RWPE1 (cell line): ENCODE results near the gene FCN1.

ENCODE experiments used
- CTCF ChIA-PET: fragments of 350-600 bp; sonication (Branson Sonifier 250); formaldehyde crosslinking; extraction: SDS; loops from one replicate; lab custom pipeline; 2021; lab: Yijun Ruan, JAX
- POLR2A ChIA-PET: fragments of 400-600 bp; formaldehyde crosslinking; extraction: SDS; loops from one replicate; lab custom pipeline; 2020; ENCODE audit warnings: antibody characterized with exemption; ENCODE audit not compliant: low non-redundant PET; lab: Yijun Ruan, JAX
- DNase-seq: peaks from one replicate; pipeline ENCODE4 v3.0.0; 2012; ENCODE audit warnings: low spot score
- H3K27ac ChIP-seq: fragments of 450-650 bp; 2 replicates; pipeline ENCODE4 v1.5.1; 2017
- TF ChIP-seq, protein P1 (sequence below): fragments of 450-650 bp; conservative IDR thresholded peaks from 2 replicates; pipeline ENCODE4 v1.5.1; 2017; ENCODE audit warnings: low read depth, mild to moderate bottlenecking

FCN1 gene

GRCh38 chr9:134883040-134883782 lies 34.5 kb downstream of the FCN1 start:
- ChIA-PET POLR2A (interaction anchor here (0.7 kb wide), 1 partner anchor 1979 kb away, joined by 3 read pairs; no protein-coding TSS in a partner anchor), CTCF (interaction anchor here (0.6 kb wide), 1 partner anchor 123 kb away, joined by 5 read pairs; no protein-coding TSS in a partner anchor)
- TF ChIP-seq, protein P1, sequence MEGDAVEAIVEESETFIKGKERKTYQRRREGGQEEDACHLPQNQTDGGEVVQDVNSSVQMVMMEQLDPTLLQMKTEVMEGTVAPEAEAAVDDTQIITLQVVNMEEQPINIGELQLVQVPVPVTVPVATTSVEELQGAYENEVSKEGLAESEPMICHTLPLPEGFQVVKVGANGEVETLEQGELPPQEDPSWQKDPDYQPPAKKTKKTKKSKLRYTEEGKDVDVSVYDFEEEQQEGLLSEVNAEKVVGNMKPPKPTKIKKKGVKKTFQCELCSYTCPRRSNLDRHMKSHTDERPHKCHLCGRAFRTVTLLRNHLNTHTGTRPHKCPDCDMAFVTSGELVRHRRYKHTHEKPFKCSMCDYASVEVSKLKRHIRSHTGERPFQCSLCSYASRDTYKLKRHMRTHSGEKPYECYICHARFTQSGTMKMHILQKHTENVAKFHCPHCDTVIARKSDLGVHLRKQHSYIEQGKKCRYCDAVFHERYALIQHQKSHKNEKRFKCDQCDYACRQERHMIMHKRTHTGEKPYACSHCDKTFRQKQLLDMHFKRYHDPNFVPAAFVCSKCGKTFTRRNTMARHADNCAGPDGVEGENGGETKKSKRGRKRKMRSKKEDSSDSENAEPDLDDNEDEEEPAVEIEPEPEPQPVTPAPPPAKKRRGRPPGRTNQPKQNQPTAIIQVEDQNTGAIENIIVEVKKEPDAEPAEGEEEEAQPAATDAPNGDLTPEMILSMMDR: no peak
- H3K27ac ChIP-seq: no peak overlapping the region
- no peak for DNase-seq

DNA sequence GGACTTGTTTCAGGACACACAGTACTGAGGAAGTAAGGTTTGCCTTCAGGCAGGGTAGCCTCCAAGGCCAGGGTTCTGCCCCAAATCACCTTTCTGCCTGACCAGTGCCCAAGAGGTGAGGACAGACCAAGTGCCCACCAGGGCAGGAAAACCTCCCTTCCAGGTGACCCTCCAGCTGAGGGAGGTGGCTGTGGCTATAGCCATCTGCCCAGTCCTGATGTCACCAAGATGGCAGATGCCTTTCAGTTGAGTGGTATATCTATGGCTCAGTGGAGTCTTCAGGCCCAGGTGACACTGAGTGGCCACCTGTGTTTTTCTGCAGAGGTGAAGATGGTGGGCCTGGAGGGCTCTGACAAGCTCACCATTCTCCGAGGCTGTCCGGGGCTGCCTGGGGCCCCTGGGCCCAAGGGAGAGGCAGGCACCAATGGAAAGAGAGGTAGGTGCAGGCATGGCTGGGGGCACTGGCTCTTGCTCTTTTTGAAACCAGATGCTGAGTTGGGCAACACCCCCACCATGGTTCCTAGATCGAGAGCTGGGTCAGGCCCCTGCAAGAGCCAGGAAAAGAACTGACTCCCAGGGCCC lies 35.4 kb downstream of the FCN1 start:
- CTCF ChIA-PET: no interaction called here
- TF ChIP-seq, protein P1: no peak
- no peak overlapping the region for H3K27ac ChIP-seq
- POLR2A ChIA-PET: interaction anchor here (0.7 kb wide), 1 partner anchor 1980 kb away, joined by 3 read pairs; no protein-coding TSS in a partner anchor
- DNase-seq: no peak

- DNase-seq: no peak
- no peak overlapping the region for H3K27ac ChIP-seq
- TF ChIP-seq, protein P1: no peak
- CTCF ChIA-PET: no interaction called here
- POLR2A ChIA-PET: no interaction called here
Measured at GRCh38 chr9:134881313-134881670, 36.4 kb downstream of the FCN1 start.

DNA sequence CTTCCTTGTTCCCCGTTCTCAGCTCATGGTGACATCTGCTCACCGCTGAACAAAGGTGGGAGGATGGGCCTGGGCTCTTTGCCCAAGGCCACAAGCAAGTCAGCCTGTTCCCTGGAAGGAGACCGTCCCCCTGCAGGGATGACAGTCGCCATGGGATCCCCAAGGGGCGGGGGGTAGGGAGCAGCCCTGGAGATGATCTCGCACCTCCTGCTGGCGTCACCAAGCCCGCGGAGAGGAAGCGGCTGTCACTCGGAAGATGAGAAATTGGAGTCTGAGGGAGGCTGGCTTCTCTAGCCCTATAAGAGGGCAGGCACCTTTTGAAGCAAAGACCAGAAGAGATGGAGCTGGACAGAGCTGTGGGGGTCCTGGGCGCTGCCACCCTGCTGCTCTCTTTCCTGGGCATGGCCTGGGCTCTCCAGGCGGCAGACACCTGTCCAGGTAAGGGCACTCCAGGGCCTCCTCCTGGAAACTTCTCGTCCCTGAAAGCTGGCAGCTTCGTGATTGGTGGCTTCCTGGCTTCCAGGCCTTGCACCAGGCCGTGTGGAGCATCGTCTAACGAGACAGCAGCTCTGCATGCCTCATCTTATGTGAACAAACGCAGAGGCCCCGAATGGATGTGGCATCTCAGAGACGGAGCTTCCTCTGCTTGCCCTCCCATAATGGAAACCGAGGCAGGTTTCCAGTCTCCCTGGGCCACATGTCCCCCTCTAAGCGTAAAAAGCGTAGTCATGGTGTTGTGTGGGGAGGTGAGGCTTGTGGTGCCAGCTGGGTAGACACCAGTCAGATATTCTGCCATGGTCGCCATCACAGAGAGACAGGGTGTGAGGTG lies 37.0 kb downstream of the FCN1 start, which contains the start of gene FCN2:
Gene FCN2, plus strand, starts transcription at position 327 of the 829 bp plus-strand sequence. Its CDS starts 12 bp downstream, at position 339.
- CTCF ChIA-PET: no interaction called here
- TF ChIP-seq, protein P1: no peak
- no peak within 1 kb of the TSS for H3K27ac ChIP-seq
- POLR2A ChIA-PET: no interaction called here
- no peak for DNase-seq

DNA sequence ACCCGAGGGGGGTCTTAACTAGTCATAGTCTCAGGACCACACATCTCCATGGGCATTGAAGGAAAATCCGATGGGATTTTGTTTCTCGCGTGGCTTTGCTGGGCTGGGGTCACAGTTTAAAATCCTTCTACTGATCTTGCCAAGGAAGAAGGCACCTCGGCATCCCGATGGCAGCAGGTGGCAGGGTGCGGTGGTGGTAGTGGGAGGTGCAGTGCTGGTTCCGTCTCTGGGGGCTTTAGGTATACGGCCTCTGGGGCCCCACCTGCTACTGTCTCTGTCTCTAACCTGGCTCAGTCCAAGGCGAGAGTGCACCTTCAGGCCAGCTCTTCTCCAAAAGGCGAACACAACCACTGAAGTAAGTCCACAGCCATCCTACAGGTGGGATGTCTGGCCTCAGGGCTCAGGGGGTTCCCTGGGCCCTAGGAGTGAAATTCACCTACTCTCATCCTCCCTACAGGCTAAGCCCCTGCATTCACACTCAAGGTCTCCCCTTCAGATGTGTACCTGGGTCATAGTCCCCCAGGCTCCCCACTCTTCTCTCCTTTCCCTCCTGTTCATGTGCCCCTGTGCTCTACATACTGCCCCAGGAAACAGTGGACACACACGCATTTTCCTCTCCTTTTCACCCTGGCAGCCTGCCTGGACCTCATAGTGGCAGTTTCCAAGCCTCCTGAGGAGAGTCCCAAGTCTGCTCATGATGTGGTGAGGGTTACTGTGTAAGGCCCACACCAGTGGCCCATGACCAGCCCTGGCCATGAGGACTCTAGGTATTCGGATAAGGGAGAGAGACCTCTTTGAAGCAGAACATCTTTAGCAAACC lies 37.8 kb downstream of the FCN1 start:
- ChIA-PET CTCF (no interaction called here), POLR2A (no interaction called here)
- no peak for DNase-seq
- TF ChIP-seq, protein P1: no peak
- no peak overlapping the region for H3K27ac ChIP-seq

- no peak for DNase-seq
- H3K27ac ChIP-seq: no peak overlapping the region
- POLR2A ChIA-PET: no interaction called here
- CTCF ChIA-PET: no interaction called here
- TF ChIP-seq, protein P1: no peak
Measured at GRCh38 chr9:134877541-134877940, 40.2 kb downstream of the FCN1 start.
